ENCODE measurements around the gene TYRO3. TPM values are rescaled to one million over a fixed set of nuclear protein-coding genes. Genes with fewer than 3 reads are reported as not detected.

TYRO3 gene
- total and polyA plus RNA-seq, 2 of the 13 experiments (the other 11 are each of a cell fraction or from before 2014, with no cell fraction given): 24.0 to 43.6 TPM

DNA sequence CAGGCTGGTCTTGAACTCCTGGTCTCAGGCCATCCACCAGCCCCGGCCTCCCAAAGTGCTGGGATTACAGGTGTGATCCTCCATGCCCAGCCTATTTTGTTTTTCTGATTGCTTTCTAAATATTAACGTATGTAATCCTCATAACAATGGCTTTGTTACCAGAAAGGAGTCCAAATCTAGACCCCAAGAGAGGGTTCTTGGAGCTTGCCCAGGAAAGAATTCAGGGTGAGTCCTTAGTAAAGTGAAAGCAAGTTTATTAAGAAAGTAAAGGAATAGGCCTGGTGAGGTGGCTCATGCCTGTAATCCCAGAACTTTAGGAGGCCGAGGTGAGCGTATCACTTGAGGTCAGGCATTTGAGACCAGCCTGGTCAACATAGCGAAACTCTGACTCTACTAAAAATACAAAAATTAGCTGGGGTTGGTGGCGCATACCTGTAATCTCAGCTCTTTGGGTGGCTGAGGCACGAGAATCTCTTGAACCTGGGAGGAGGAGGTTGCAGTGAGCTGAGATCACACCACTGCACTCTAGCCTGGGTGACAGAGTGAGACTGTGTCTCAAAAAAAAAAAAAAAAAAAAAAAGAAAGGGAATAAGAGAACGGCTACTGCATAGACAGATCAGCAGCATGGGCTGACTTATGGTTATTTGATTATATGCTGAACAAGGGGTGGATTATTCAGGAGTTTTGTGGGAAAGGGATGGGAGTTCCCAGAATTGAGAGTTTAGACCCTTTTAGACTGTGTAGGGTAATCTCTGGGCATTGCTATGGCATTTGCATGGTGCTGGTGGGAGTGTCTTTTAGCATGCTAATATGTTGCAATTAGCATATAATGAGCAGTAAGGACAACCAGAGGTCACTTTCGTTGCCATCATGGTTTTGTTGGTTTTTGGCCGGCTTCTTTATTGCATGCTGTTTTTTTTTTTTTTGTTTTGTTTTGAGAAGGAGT lies 36.1 kb downstream of the TYRO3 start:
- H3K4me2 ChIP-seq (ENCODE audit: low read depth, low read length): 0 out of 2 replicates have a peak overlapping the region, but pooled peaks have one; percentile 14
- H3K4me1 ChIP-seq (ENCODE audit: insufficient read depth, low read length): peaks cover 38% of the 10 kb centered on the region
- H3K4me3 ChIP-seq (replicated peaks in 1 of 3; ENCODE audit: insufficient read depth in 1 of 3, low read depth in 2 of 3, low read length in 3 of 3): no peak overlapping the region
- no peak overlapping the region for H2AFZ ChIP-seq (ENCODE audit: low read length)
- intact Hi-C loops (cut with micrococcal nuclease; ENCODE audit: unreplicated experiment) (no loop called here), in situ Hi-C loops (cut with HindIII; ENCODE audit: extremely low pct_ligation_motif_present, low pct_unique_long_range_greater_than_20kb) (no loop called here)
- no peak overlapping the region for H3K9ac ChIP-seq (ENCODE audit: insufficient read depth, low read depth, low read length)
- no TSS peak for BruUV-seq (replicated peaks)
- no peaks in the 10 kb centered on the region for H4K20me1 ChIP-seq (ENCODE audit: insufficient read depth, low read length)
- no peaks in the 10 kb centered on the region for H3K79me2 ChIP-seq (ENCODE audit: insufficient read depth, low read length)
- no peaks in the 10 kb centered on the region; a peak in 1 of 5 replicates for H3K27me3 ChIP-seq (ENCODE audit: control insufficient read depth in 1 of 2, insufficient read depth in 2 of 2, low read length in 2 of 2)
- H3K36me3 ChIP-seq (replicated peaks in 1 of 2; ENCODE audit: control insufficient read depth in 1 of 2, insufficient read depth in 2 of 2, low read length in 2 of 2): no peaks in the 10 kb centered on the region
- no peak overlapping the region for H3K27ac ChIP-seq (ENCODE audit: extremely low read length, insufficient read depth, low read length)
- no peak for ATAC-seq
- ChIA-PET POLR2A (no interaction called here), CTCF (ENCODE audit: low intra/inter-chr PET ratio, low total read pairs) (no interaction called here)
- H3K9me3 ChIP-seq (ENCODE audit: low read length): no peaks in the 10 kb centered on the region
- WGBS (ENCODE audit: low lambda C conversion rate): 52% methylated on average over 10 of the region's 10 CpGs
- TF ChIP-seq, protein P1, sequence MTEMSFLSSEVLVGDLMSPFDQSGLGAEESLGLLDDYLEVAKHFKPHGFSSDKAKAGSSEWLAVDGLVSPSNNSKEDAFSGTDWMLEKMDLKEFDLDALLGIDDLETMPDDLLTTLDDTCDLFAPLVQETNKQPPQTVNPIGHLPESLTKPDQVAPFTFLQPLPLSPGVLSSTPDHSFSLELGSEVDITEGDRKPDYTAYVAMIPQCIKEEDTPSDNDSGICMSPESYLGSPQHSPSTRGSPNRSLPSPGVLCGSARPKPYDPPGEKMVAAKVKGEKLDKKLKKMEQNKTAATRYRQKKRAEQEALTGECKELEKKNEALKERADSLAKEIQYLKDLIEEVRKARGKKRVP (CRISPR knock-in tag; IDR thresholded peaks at IDR 0.05): no peak
- no peak for TF ChIP-seq TEAD3 (CRISPR knock-in tag; optimal IDR thresholded peaks at IDR 0.05; ENCODE audit: borderline replicate concordance)
- no peak for TF ChIP-seq ZNF878 (CRISPR knock-in tag; IDR thresholded peaks at IDR 0.05)
- TF ChIP-seq, protein P2, sequence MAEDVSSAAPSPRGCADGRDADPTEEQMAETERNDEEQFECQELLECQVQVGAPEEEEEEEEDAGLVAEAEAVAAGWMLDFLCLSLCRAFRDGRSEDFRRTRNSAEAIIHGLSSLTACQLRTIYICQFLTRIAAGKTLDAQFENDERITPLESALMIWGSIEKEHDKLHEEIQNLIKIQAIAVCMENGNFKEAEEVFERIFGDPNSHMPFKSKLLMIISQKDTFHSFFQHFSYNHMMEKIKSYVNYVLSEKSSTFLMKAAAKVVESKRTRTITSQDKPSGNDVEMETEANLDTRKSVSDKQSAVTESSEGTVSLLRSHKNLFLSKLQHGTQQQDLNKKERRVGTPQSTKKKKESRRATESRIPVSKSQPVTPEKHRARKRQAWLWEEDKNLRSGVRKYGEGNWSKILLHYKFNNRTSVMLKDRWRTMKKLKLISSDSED (CRISPR knock-in tag; IDR thresholded peaks at IDR 0.05): no peak
- TF ChIP-seq ZNF484 (CRISPR knock-in tag; IDR thresholded peaks at IDR 0.05; ENCODE audit: borderline replicate concordance, low read depth): no peak
- TF ChIP-seq, protein P3, sequence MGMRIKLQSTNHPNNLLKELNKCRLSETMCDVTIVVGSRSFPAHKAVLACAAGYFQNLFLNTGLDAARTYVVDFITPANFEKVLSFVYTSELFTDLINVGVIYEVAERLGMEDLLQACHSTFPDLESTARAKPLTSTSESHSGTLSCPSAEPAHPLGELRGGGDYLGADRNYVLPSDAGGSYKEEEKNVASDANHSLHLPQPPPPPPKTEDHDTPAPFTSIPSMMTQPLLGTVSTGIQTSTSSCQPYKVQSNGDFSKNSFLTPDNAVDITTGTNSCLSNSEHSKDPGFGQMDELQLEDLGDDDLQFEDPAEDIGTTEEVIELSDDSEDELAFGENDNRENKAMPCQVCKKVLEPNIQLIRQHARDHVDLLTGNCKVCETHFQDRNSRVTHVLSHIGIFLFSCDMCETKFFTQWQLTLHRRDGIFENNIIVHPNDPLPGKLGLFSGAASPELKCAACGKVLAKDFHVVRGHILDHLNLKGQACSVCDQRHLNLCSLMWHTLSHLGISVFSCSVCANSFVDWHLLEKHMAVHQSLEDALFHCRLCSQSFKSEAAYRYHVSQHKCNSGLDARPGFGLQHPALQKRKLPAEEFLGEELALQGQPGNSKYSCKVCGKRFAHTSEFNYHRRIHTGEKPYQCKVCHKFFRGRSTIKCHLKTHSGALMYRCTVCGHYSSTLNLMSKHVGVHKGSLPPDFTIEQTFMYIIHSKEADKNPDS (CRISPR knock-in tag; IDR thresholded peaks at IDR 0.05): no peak
- TF ChIP-seq, protein P4, sequence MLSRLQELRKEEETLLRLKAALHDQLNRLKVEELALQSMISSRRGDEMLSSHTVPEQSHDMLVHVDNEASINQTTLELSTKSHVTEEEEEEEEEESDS (CRISPR knock-in tag; IDR thresholded peaks at IDR 0.05; ENCODE audit: borderline replicate concordance): no peak
- no peak for FAIRE-seq
- DNase-seq (ENCODE audit: low spot score): no peak

Measured in HepG2 (cell line).